ENCODE measurements around the gene CD6. TPM values are rescaled to one million over a fixed set of nuclear protein-coding genes. Genes with fewer than 3 reads are reported as not detected.
A peak's percentile ranks its signal among the peaks of the same experiment; 100 is the strongest.

Gene CD6
- polyA plus RNA-seq, 1 donor, result 1.3 TPM

DNA sequence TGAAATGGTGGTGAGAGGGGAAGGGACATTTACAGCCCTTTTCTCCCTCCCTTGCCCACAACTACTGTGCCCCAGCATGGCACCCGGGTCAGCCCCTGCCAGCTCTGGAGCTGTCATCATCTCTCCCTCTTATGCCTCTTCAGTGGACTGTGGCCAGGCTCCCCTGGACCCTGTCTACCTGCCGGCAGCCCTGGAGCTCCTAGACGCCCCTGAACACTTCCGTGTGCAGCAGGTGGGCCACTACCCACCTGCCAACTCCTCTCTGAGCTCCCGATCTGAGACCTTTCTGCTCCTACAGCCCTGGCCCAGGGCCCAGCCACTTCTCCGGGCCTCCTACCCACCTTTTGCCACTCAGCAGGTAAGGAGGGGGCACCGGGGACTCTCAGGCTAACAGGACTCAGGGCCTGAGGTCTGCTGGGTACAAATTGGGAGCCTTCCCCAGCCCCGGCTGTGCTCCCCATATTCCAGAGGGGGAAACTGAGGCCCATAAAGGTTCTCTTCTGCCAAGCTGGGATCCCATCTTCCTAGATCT, 44.4 kb upstream of the CD6 start:
- Histone ChIP-seq H3K36me3 (ENCODE audit: control insufficient read depth, insufficient read depth, low read length) (peaks cover 19% of the 10 kb centered on the region), H3K9me3 (ENCODE audit: control insufficient read depth, low read depth, low read length) (no peaks in the 10 kb centered on the region), H3K4me1 (ENCODE audit: control insufficient read depth, insufficient read depth, low read length) (peaks cover 22% of the 10 kb centered on the region), H3K27me3 (ENCODE audit: control insufficient read depth, insufficient read depth, low read length) (peaks cover 9% of the 10 kb centered on the region), H3K4me3 (ENCODE audit: low read length) (no peak overlapping the region), H3K27ac (ENCODE audit: low read length) (no peak overlapping the region)
- no CpG with 5 or more reads among the region's 8 CpGs for WGBS (ENCODE audit: insufficient coverage, low lambda C conversion rate)
- DNase-seq, result no peak

GRCh38 chr11:60927600-60927999, 43.9 kb upstream of the CD6 start:
- peaks cover 16% of the 10 kb centered on the region for H3K36me3 ChIP-seq (ENCODE audit: control insufficient read depth, insufficient read depth, low read length)
- no peak overlapping the region for H3K4me3 ChIP-seq (ENCODE audit: low read length)
- DNase-seq, result no peak
- WGBS (ENCODE audit: insufficient coverage, low lambda C conversion rate), result no CpG with 5 or more reads among the region's 16 CpGs
- peaks cover 22% of the 10 kb centered on the region for H3K4me1 ChIP-seq (ENCODE audit: control insufficient read depth, insufficient read depth, low read length)
- no peak overlapping the region for H3K27ac ChIP-seq (ENCODE audit: low read length)
- peaks cover 9% of the 10 kb centered on the region for H3K27me3 ChIP-seq (ENCODE audit: control insufficient read depth, insufficient read depth, low read length)
- no peaks in the 10 kb centered on the region for H3K9me3 ChIP-seq (ENCODE audit: control insufficient read depth, low read depth, low read length)

DNA sequence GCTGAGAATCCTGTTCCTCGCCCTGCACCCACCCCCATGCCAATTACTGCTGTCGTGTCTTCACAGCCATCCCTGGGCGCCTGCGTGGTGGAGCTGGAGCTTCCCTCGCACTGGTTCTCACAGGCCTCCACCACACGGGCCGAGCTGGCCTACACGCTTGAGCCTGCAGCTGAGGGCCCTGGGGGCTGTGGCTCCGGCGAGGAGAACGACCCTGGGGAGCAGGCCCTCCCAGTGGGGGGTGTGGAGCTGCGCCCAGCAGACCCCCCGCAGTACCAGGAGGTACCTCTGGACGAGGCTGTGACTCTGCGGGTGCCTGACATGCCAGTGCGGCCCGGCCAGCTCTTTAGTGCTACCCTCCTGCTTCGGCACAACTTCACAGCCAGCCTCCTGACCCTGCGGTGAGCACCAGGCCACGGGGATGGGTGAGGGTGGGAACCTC, 42.9 kb upstream of the CD6 start:
- H3K9me3 ChIP-seq (ENCODE audit: control insufficient read depth, low read depth, low read length), result no peaks in the 10 kb centered on the region
- H3K4me1 ChIP-seq (ENCODE audit: control insufficient read depth, insufficient read depth, low read length), result peaks cover 22% of the 10 kb centered on the region
- no peak for DNase-seq
- H3K27me3 ChIP-seq (ENCODE audit: control insufficient read depth, insufficient read depth, low read length), result peaks cover 9% of the 10 kb centered on the region
- no CpG with 5 or more reads among the region's 20 CpGs for WGBS (ENCODE audit: insufficient coverage, low lambda C conversion rate)
- no peak overlapping the region for H3K27ac ChIP-seq (ENCODE audit: low read length)
- H3K36me3 ChIP-seq (ENCODE audit: control insufficient read depth, insufficient read depth, low read length), result peaks cover 13% of the 10 kb centered on the region
- no peak overlapping the region for H3K4me3 ChIP-seq (ENCODE audit: low read length)

DNA sequence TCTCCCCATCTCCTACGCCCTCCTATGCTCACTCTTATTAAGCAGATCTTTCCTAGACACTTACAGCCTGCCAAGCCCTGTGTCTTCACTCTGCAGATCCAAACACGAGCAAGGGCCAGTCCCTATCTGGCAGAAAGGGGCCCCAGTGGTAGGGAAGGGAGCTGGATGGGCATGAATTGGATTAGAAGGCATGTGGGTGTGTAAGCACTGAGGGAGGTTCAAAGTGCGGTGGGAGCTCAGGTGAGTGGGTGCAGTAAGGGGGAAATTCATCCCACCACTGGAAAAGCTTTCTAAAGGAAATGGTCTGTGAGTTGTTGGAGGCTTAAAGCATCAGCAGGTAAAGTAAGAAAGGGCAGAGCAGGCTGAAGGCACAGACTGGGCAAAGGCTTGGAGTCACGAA, 41.7 kb upstream of the CD6 start:
- Histone ChIP-seq H3K36me3 (ENCODE audit: control insufficient read depth, insufficient read depth, low read length) (peaks cover 13% of the 10 kb centered on the region), H3K27ac (ENCODE audit: low read length) (no peak overlapping the region), H3K9me3 (ENCODE audit: control insufficient read depth, low read depth, low read length) (no peaks in the 10 kb centered on the region), H3K4me1 (ENCODE audit: control insufficient read depth, insufficient read depth, low read length) (peaks cover 17% of the 10 kb centered on the region), H3K27me3 (ENCODE audit: control insufficient read depth, insufficient read depth, low read length) (peaks cover 6% of the 10 kb centered on the region), H3K4me3 (ENCODE audit: low read length) (no peak overlapping the region)
- WGBS (ENCODE audit: insufficient coverage, low lambda C conversion rate), result 20% methylated on average over 1 of the region's 4 CpGs
- peak in 1 of 2 donors; percentile 66 for DNase-seq

DNA sequence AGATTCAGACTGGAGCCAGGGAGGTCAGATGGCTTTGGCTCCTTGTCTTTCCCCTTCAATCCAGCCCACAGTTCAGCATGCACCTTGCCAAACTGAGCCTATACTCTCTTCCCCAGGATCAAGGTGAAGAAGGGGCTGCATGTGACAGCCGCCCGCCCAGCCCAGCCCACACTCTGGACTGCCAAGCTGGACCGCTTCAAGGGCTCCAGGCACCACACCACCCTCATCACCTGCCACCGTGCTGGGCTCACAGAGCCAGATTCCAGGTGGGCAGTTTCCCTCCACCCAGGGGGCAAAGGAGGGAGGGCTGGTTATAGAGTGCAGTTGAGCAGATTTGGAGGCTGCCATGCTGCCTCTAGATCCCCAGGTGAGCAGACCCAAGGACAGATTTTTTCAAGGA, 41.1 kb upstream of the CD6 start:
- no peak for DNase-seq
- H3K4me3 ChIP-seq (ENCODE audit: low read length), result no peak overlapping the region
- WGBS (ENCODE audit: insufficient coverage, low lambda C conversion rate), result no CpG with 5 or more reads among the region's 4 CpGs
- H3K9me3 ChIP-seq (ENCODE audit: control insufficient read depth, low read depth, low read length), result no peaks in the 10 kb centered on the region
- H3K36me3 ChIP-seq (ENCODE audit: control insufficient read depth, insufficient read depth, low read length), result peaks cover 15% of the 10 kb centered on the region
- H3K27me3 ChIP-seq (ENCODE audit: control insufficient read depth, insufficient read depth, low read length), result peaks cover under 1% of the 10 kb centered on the region
- H3K4me1 ChIP-seq (ENCODE audit: control insufficient read depth, insufficient read depth, low read length), result peaks cover 11% of the 10 kb centered on the region
- no peak overlapping the region for H3K27ac ChIP-seq (ENCODE audit: low read length)

DNA sequence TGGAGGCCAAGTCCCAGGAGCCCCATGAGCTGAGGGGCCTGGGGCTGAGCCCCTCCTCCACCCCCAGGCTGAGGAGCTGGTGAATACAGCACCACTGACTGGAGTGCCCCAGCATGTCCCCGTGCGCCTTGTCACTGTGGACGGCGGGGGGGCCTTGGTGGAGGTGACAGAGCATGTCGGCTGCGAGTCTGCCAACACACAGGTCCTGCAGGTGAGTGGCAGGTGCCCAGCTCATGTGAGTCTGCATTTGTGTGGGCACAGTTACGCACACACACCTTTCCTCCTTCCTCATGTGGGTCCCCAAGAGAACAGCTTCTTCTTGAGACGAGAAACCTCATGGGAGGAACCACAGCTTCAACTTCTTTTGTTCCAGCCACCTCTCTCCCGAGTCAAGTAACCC, 39.6 kb upstream of the CD6 start:
- WGBS (ENCODE audit: insufficient coverage, low lambda C conversion rate), result no CpG with 5 or more reads among the region's 9 CpGs
- no peak for DNase-seq
- no peak overlapping the region for H3K4me3 ChIP-seq (ENCODE audit: low read length)
- H3K9me3 ChIP-seq (ENCODE audit: control insufficient read depth, low read depth, low read length), result no peaks in the 10 kb centered on the region
- no peak overlapping the region for H3K27ac ChIP-seq (ENCODE audit: low read length)
- peaks cover 15% of the 10 kb centered on the region for H3K36me3 ChIP-seq (ENCODE audit: control insufficient read depth, insufficient read depth, low read length)
- H3K4me1 ChIP-seq (ENCODE audit: control insufficient read depth, insufficient read depth, low read length), result peaks cover 11% of the 10 kb centered on the region
- no peaks in the 10 kb centered on the region for H3K27me3 ChIP-seq (ENCODE audit: control insufficient read depth, insufficient read depth, low read length)

- Histone ChIP-seq H3K9me3 (ENCODE audit: control insufficient read depth, low read depth, low read length) (no peaks in the 10 kb centered on the region), H3K4me3 (ENCODE audit: low read length) (no peak overlapping the region), H3K27ac (ENCODE audit: low read length) (no peak overlapping the region), H3K4me1 (ENCODE audit: control insufficient read depth, insufficient read depth, low read length) (peaks cover 11% of the 10 kb centered on the region), H3K27me3 (ENCODE audit: control insufficient read depth, insufficient read depth, low read length) (no peaks in the 10 kb centered on the region), H3K36me3 (ENCODE audit: control insufficient read depth, insufficient read depth, low read length) (peaks cover 15% of the 10 kb centered on the region)
- no peak for DNase-seq
- no CpG with 5 or more reads among the region's 5 CpGs for WGBS (ENCODE audit: insufficient coverage, low lambda C conversion rate)
Measured at GRCh38 chr11:60932605-60933356, 38.7 kb upstream of the CD6 start.

- Histone ChIP-seq H3K36me3 (ENCODE audit: control insufficient read depth, insufficient read depth, low read length) (peaks cover 14% of the 10 kb centered on the region), H3K9me3 (ENCODE audit: control insufficient read depth, low read depth, low read length) (no peaks in the 10 kb centered on the region), H3K4me1 (ENCODE audit: control insufficient read depth, insufficient read depth, low read length) (peaks cover 11% of the 10 kb centered on the region), H3K4me3 (ENCODE audit: low read length) (no peak overlapping the region), H3K27ac (ENCODE audit: low read length) (no peak overlapping the region), H3K27me3 (ENCODE audit: control insufficient read depth, insufficient read depth, low read length) (no peaks in the 10 kb centered on the region)
- WGBS (ENCODE audit: insufficient coverage, low lambda C conversion rate), result no CpG with 5 or more reads among the region's 37 CpGs
- no peak for DNase-seq
Measured at GRCh38 chr11:60933416-60934123, 37.9 kb upstream of the CD6 start.

GRCh38 chr11:60934124-60934789, 37.2 kb upstream of the CD6 start:
- Histone ChIP-seq H3K27ac (ENCODE audit: low read length) (no peak overlapping the region), H3K27me3 (ENCODE audit: control insufficient read depth, insufficient read depth, low read length) (no peaks in the 10 kb centered on the region), H3K4me3 (ENCODE audit: low read length) (no peak overlapping the region), H3K4me1 (ENCODE audit: control insufficient read depth, insufficient read depth, low read length) (peaks cover 10% of the 10 kb centered on the region), H3K36me3 (ENCODE audit: control insufficient read depth, insufficient read depth, low read length) (peaks cover 11% of the 10 kb centered on the region), H3K9me3 (ENCODE audit: control insufficient read depth, low read depth, low read length) (no peaks in the 10 kb centered on the region)
- no peak for DNase-seq
- no CpG with 5 or more reads among the region's 57 CpGs for WGBS (ENCODE audit: insufficient coverage, low lambda C conversion rate)

GRCh38 chr11:60934790-60935605, 36.5 kb upstream of the CD6 start:
- no peak for DNase-seq
- Histone ChIP-seq H3K9me3 (ENCODE audit: control insufficient read depth, low read depth, low read length) (no peaks in the 10 kb centered on the region), H3K36me3 (ENCODE audit: control insufficient read depth, insufficient read depth, low read length) (peaks cover 11% of the 10 kb centered on the region), H3K27ac (ENCODE audit: low read length) (no peak overlapping the region), H3K4me3 (ENCODE audit: low read length) (no peak overlapping the region), H3K4me1 (ENCODE audit: control insufficient read depth, insufficient read depth, low read length) (peaks cover 8% of the 10 kb centered on the region), H3K27me3 (ENCODE audit: control insufficient read depth, insufficient read depth, low read length) (no peaks in the 10 kb centered on the region)
- no CpG with 5 or more reads among the region's 21 CpGs for WGBS (ENCODE audit: insufficient coverage, low lambda C conversion rate)
